Measurements from ENCODE around the gene LETM1. TPM values are rescaled to one million over a fixed set of nuclear protein-coding genes. Genes with fewer than 3 reads are reported as not detected.

The LETM1 gene
- total and polyA plus RNA-seq, 2 of the 13 experiments (the other 11 are each of a cell fraction or from before 2014, with no cell fraction given): 9.7 to 41.6 TPM

- TF ChIP-seq ZHX2 (IDR thresholded peaks at IDR 0.05; ENCODE audit: low read depth): no peak
- peak; percentile 67; the same call in 1 of the 2 replicates for TF ChIP-seq ZHX2 (CRISPR knock-in tag; IDR thresholded peaks at IDR 0.05; ENCODE audit: borderline replicate concordance)
- no peak for TF ChIP-seq MTA3 (CRISPR knock-in tag; IDR thresholded peaks at IDR 0.05)
- TF ChIP-seq PLSCR1 (CRISPR knock-in tag; IDR thresholded peaks at IDR 0.05; ENCODE audit: borderline replicate concordance): no peak
- no peak for TF ChIP-seq ZNF468 (CRISPR knock-in tag; IDR thresholded peaks at IDR 0.05)
- TF ChIP-seq NFAT5 (CRISPR knock-in tag; IDR thresholded peaks at IDR 0.05): no peak
- no peak for TF ChIP-seq MIXL1 (CRISPR knock-in tag; IDR thresholded peaks at IDR 0.05)
- TF ChIP-seq USF2 (IDR thresholded peaks at IDR 0.05; ENCODE audit: low read depth, low read length): no peak
- peak; percentile 66; the same call in 1 of the 2 replicates for TF ChIP-seq USF2 (CRISPR knock-in tag; IDR thresholded peaks at IDR 0.05; ENCODE audit: borderline replicate concordance)
- TF ChIP-seq HOXA9 (CRISPR knock-in tag; IDR thresholded peaks at IDR 0.05; ENCODE audit: borderline replicate concordance): no peak
- no peak for TF ChIP-seq ZFP36 (IDR thresholded peaks at IDR 0.05; ENCODE audit: borderline replicate concordance, low read depth, low read length, partially characterized antibody)
- TF ChIP-seq LCORL (IDR thresholded peaks at IDR 0.05): no peak
- TF ChIP-seq LCORL (CRISPR knock-in tag; IDR thresholded peaks at IDR 0.05): peak; percentile 98
- no peak for TF ChIP-seq FOXM1 (CRISPR knock-in tag; IDR thresholded peaks at IDR 0.05)
- TF ChIP-seq SKI (IDR thresholded peaks at IDR 0.05; ENCODE audit: partially characterized antibody): no peak
Observed at GRCh38 chr4:1779588-1780382, 76.2 kb downstream of the LETM1 start (continued).
